CD4-positive, alpha-beta T cell treated with Interferon gamma for 1 hour (primary cell): ENCODE data around the gene SEC14L3.
"Not testable (repeated sequence)": the region's sequence is repeated elsewhere in the genome, so short reads cannot be mapped to it uniquely, and the experiment has no call there.

Source experiments
- DNase-seq: peaks from one replicate; pipeline ENCODE4 v3.0.0-alpha.2; 2020

SEC14L3 gene

GRCh38 chr22:30485362-30485988 is 13.7 kb upstream of the SEC14L3 start:
- peak; percentile 64 for DNase-seq

DNA sequence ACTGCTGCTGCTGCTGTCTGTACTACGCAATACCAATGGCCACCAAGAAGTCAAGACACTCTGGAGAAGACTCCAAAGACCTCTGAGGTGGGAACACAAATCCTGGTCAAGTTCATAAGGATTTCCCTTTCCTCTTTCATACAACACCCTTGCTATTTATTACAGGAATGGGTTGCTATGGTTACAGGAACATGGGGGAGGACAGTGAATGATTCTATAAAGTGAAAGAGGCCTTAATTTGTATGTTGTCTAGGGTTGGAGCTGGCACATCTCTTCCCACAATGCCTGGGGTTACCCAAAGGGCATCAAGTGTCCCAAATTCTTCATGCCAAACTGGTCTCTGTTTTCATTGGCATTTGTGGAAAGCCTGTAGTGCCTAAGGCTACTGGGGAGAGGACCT is 11.4 kb upstream of the SEC14L3 start:
- DNase-seq, result no peak

GRCh38 chr22:30481711-30482110 is 9.9 kb upstream of the SEC14L3 start:
- DNase-seq, result no peak

DNA sequence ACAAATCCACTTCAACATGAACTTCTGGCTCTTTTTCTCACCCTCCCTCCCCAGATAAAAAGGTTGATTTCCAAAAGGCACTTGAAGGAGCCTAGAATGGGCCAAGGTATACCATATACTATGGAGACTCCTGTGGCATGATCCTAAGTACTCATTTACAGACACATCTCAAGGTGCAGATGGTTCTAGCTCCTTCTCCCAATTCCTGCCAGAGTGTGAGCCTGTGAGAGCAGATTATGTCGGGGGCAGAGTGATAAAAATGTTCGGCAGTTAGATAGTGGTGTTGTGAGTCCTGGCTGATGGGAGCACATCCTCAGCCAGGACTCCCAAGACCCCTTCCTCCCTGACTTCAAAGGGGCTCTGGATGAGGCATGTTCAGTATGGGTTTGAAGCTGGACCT is 8.2 kb upstream of the SEC14L3 start:
- no peak for DNase-seq

DNA sequence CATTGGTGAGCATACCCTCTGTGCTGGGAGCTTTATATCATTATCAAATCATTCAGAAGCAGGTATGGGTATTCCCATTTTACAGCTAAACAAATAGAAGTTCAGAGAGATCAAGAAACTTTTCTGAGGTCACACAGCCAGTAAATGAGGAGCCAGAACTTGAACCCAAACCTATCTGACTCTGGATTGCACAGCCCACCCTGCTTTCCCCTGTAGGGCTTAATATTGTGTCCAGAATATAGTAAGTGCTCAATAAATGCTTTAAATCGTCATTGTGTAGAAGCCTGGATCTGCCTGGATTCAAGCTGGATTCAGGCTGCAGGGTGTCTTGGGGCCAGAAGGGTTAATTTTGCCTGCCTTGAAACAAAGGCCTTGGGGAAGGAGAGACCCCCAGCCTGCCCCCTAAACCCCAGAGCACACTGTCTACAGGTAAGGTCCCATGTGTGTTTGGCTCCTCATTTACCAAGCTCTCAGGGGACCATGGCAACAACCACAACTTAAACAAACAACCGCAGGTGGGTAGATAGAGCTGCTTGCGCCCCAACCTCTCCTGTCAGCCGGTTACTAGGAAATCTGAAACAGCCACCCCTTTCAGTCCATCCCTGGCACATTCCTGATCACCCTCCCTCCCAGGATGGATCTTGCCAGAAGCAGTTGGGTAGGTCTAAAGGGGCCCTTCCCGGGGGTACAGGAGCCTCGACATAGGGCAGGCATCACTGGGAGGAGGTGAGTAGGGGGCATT is 3.0 kb upstream of the SEC14L3 start:
- no peak for DNase-seq

DNA sequence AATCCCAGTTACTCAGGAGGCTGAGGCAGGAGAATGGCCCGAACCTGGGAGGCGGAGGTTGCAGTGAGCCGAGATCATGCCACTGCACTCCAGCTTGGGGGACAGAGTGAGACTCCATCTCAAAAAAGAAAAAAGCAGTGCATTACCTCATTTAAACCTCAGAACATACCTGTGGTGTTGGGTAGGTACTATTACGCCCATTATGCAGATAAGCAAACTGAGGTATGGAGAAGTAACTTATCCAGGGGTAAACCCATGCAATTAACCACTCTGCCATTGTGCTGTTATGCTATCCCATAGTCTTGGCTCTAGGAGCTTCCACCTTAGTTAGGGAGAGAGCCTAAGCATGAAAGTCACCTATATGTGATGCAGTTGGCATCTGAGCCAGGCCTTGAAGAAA is 2.3 kb upstream of the SEC14L3 start:
- DNase-seq, result no peak

DNA sequence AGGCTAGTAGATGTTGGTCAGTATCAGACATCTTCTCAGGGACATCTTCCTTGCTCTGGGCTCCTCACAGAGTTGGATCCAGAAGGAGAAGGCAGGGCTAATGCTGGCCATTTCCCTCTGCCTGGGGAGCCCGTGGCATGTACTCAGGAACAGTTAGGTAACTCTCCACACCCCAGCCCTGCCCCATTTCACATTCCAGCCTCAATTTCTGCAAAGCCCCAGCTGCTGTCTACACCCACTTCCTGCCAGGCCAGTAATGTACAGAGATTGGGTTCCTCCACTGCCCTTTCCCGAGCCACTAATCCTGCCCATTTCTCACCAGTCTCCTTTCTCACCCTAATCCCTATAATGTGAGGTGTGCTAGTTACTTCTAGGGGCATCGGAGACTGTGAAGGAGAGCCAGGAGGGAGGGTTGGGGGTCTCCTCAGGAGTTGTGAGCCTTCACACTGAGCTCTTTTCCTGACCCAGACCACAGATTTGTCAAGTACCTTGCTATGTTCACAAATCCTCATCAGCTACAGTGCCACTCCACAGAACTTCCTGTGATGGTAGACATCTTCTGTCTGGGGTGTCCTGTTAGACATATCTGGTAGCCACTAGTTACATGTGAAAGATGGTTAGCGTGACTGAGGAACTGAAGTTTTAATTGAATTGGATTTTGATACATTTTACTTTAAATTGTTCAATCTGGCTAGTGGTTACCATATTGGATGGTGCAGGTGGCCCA is 1.3 kb upstream of the SEC14L3 start:
- DNase-seq, result no peak

- DNase-seq, result no peak
These were observed 1.2 kb downstream of the SEC14L3 start for GRCh38 chr22:30470655-30471054.

DNA sequence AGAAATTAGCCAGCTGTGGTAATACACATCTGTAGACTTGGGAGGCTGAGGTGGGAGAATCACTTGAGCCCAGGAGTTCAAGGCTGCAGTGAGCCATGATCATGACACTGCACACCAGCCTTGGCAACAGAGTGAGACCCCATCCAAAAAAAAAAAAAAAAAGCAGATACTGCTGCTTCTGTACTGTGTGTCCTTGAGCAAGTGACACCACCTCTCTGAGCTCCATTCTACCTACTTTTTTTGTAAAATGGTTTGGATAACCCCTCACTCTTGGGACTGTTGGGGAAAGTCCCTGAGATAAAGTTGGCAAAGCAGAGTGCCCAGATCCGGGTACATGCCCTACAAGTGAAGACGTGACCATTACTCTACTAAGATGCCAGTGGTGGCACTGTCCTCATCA is 2.7 kb downstream of the SEC14L3 start:
- no peak for DNase-seq

- not testable (repeated sequence) for DNase-seq
These were observed 11.3 kb downstream of the SEC14L3 start for GRCh38 chr22:30460555-30460954.

DNA sequence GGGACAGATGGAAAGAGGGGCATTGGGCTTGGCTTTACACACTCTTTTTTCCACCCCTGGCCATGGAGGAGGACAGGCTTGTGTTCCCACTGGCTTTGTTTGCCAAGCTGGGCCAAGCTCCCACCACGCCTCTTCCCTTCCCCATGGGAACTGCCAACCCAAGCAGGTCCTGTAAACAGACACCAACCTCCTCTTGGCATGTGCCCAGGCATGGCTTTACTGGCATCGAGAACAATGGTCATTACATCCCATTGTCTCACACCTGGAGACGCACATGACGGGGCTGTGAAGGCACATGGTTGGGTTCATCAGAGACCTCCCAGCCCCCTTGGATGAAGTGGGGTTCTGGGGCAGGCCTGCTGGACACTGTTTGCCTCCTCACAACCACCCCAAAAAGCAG is 11.7 kb downstream of the SEC14L3 start:
- no peak for DNase-seq

DNA sequence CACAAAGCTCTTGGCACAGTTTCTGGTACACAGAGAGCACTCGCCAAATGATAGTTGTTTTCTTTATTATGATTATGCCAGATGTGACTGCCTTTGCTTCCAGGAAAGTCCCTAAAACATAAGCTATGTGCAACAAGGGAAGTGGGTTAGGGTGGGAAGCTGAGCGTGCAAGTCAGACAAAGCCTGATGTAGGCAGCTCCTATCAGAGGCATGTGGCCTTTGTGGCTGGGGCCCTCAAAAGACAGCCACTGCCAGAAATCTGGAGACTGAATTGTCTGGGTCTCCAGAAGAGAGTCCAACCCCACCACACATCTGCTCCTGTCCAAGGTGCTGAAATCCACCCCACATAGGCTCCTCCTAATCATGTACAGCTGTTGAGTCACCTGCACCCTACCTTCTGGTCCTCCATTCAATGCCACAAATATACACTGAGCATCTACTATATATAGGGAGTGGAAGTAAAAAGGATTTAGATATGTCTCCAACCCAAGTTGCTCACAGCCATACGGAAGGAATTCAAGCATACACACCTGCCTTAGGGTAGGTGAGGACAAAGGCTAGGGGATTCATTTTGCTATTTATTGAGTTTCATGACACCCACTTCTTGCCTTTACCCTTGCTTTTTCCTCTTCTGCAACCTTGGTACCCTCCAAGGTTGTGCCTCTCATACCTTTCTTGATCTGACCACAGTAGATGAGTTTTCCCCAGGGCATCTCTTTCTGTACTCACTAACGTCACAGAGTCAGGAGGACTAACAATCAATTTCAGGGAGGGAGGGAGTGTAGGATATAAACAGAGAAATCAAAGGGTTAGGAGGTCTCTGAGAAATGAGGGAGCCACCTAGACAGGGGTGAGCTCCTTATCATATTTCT is 12.4 kb downstream of the SEC14L3 start:
- DNase-seq, result no peak

DNA sequence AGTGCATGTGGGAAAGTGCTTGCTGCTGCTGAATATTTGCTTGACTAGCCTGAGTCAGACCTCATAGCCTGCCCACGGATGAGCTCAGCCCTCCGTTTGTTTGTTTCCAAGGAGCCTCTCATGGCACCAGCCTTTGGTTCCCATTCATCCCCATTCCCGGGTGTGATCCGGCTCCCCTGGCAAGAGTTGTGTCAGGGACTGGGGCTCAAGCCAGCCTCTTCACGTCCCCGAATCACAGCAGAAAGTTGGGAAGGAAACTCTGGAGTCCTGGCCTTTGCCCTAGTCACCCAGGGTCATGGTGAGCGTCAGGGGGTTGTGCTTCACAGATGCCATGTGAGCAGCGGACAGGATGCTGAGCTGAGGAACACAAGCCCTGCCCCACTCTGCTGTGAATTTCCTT is 13.8 kb downstream of the SEC14L3 start:
- no peak for DNase-seq

- DNase-seq, result no peak
These were observed 16.6 kb downstream of the SEC14L3 start for GRCh38 chr22:30455075-30455840.

GRCh38 chr22:30453731-30454510 is 17.9 kb downstream of the SEC14L3 start:
- DNase-seq, result no peak

GRCh38 chr22:30452861-30453260 is 19.0 kb downstream of the SEC14L3 start:
- DNase-seq, result no peak

DNA sequence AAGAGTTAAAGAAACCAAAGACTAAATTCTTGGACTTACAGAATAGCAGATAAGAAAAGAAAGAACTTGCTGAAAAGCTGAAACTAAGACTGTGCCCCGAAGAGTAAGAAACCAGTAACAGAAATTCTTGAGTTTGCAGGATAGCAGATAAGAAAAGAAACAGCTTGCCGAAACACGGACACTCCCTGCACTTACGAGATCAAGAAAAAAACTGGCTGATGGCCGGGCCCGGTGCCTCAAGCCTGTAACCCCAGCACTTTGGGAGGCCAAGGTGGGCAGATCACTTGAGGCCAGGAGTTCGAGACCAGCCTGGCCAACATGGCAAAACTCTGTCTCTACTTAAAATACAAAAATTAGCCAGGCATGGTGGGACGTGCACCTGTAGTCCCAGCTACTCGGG is 20.3 kb downstream of the SEC14L3 start:
- DNase-seq, result not testable (repeated sequence)

- DNase-seq, result no peak
These were observed 24.2 kb downstream of the SEC14L3 start for GRCh38 chr22:30447656-30448055.

- no peak for DNase-seq
These were observed 26.2 kb downstream of the SEC14L3 start for GRCh38 chr22:30445438-30446145.

- DNase-seq, result peak; percentile 52
These were observed 27.0 kb downstream of the SEC14L3 start for GRCh38 chr22:30444632-30445437.
